ENCODE measurements around the gene TMEFF2. TPM values are rescaled to one million over a fixed set of nuclear protein-coding genes. Genes with fewer than 3 reads are reported as not detected.
"Not testable (repeated sequence)": the region's sequence is repeated elsewhere in the genome, so short reads cannot be mapped to it uniquely, and the experiment has no call there.

Gene TMEFF2
- total RNA-seq, 2 donors from 2014 or later: not detected

- Mint-ChIP-seq H3K27me3 (peaks cover 2 to 3% of the 10 kb centered on the region in 2 donors), H3K4me1 (ENCODE audit: low read depth in 2 of 2) (no peaks in the 10 kb centered on the region), H3K27ac (no peak overlapping the region), H3K9me3 (no peaks in the 10 kb centered on the region), H3K36me3 (no peaks in the 10 kb centered on the region), H3K4me3 (no peak overlapping the region)
- DNase-seq (ENCODE audit: low spot score) (no peak), ATAC-seq (no peak)
Measured at GRCh38 chr2:191922736-191923651, 271.7 kb downstream of the TMEFF2 start.

GRCh38 chr2:191921650-191922049 is 273.1 kb downstream of the TMEFF2 start:
- not testable (repeated sequence) for H3K9me3 Mint-ChIP-seq; H3K27ac Mint-ChIP-seq; H3K36me3 Mint-ChIP-seq; H3K4me3 Mint-ChIP-seq; H3K4me1 Mint-ChIP-seq (ENCODE audit: low read depth in 2 of 2); H3K27me3 Mint-ChIP-seq; ATAC-seq; DNase-seq (ENCODE audit: low spot score)

GRCh38 chr2:191920502-191920901 is 274.2 kb downstream of the TMEFF2 start:
- Mint-ChIP-seq H3K27ac (no peak overlapping the region), H3K36me3 (no peaks in the 10 kb centered on the region), H3K4me3 (no peak overlapping the region), H3K27me3 (peaks cover 11 to 13% of the 10 kb centered on the region in 2 donors), H3K4me1 (ENCODE audit: low read depth in 2 of 2) (no peaks in the 10 kb centered on the region), H3K9me3 (no peaks in the 10 kb centered on the region)
- ATAC-seq (no peak), DNase-seq (ENCODE audit: low spot score) (no peak)

- no peaks in the 10 kb centered on the region for H3K4me1 Mint-ChIP-seq (ENCODE audit: low read depth in 2 of 2)
- no peak for DNase-seq (ENCODE audit: low spot score)
- no peak for ATAC-seq
- H3K27ac Mint-ChIP-seq: no peak overlapping the region
- no peak overlapping the region for H3K4me3 Mint-ChIP-seq
- H3K36me3 Mint-ChIP-seq: no peaks in the 10 kb centered on the region
- peaks cover 11 to 13% of the 10 kb centered on the region in 2 donors for H3K27me3 Mint-ChIP-seq
- no peaks in the 10 kb centered on the region for H3K9me3 Mint-ChIP-seq
Measured at GRCh38 chr2:191917967-191918651, 276.6 kb downstream of the TMEFF2 start.

GRCh38 chr2:191917430-191917881 is 277.3 kb downstream of the TMEFF2 start:
- ATAC-seq (no peak), DNase-seq (ENCODE audit: low spot score) (no peak)
- H3K4me1 Mint-ChIP-seq (ENCODE audit: low read depth in 2 of 2): no peaks in the 10 kb centered on the region
- no peak overlapping the region for H3K4me3 Mint-ChIP-seq
- H3K9me3 Mint-ChIP-seq: no peaks in the 10 kb centered on the region
- H3K36me3 Mint-ChIP-seq: no peaks in the 10 kb centered on the region
- peaks cover 11 to 13% of the 10 kb centered on the region in 2 donors for H3K27me3 Mint-ChIP-seq
- H3K27ac Mint-ChIP-seq: no peak overlapping the region

GRCh38 chr2:191916826-191917225 is 277.9 kb downstream of the TMEFF2 start:
- ATAC-seq: no peak
- H3K4me1 Mint-ChIP-seq (ENCODE audit: low read depth in 2 of 2): no peaks in the 10 kb centered on the region
- no peaks in the 10 kb centered on the region for H3K9me3 Mint-ChIP-seq
- peaks cover 11 to 13% of the 10 kb centered on the region in 2 donors for H3K27me3 Mint-ChIP-seq
- H3K36me3 Mint-ChIP-seq: no peaks in the 10 kb centered on the region
- no peak for DNase-seq (ENCODE audit: low spot score)
- no peak overlapping the region for H3K27ac Mint-ChIP-seq
- H3K4me3 Mint-ChIP-seq: no peak overlapping the region

GRCh38 chr2:191915750-191916149 is 279.0 kb downstream of the TMEFF2 start:
- H3K4me3 Mint-ChIP-seq: no peak overlapping the region
- H3K27ac Mint-ChIP-seq: no peak overlapping the region
- ATAC-seq: no peak
- H3K9me3 Mint-ChIP-seq: no peaks in the 10 kb centered on the region
- H3K36me3 Mint-ChIP-seq: no peaks in the 10 kb centered on the region
- H3K27me3 Mint-ChIP-seq: peaks cover 11 to 13% of the 10 kb centered on the region in 2 donors
- no peak for DNase-seq (ENCODE audit: low spot score)
- no peaks in the 10 kb centered on the region for H3K4me1 Mint-ChIP-seq (ENCODE audit: low read depth in 2 of 2)

GRCh38 chr2:191913796-191914195 is 280.9 kb downstream of the TMEFF2 start:
- ATAC-seq (no peak), DNase-seq (ENCODE audit: low spot score) (no peak)
- Mint-ChIP-seq H3K4me1 (ENCODE audit: low read depth in 2 of 2) (no peaks in the 10 kb centered on the region), H3K9me3 (no peaks in the 10 kb centered on the region), H3K27ac (no peak overlapping the region), H3K27me3 (peaks cover 9 to 13% of the 10 kb centered on the region in 2 donors), H3K4me3 (no peak overlapping the region), H3K36me3 (no peaks in the 10 kb centered on the region)

GRCh38 chr2:191912764-191913163 is 282.0 kb downstream of the TMEFF2 start:
- no peak overlapping the region for H3K4me3 Mint-ChIP-seq
- H3K27me3 Mint-ChIP-seq: peaks cover 9 to 17% of the 10 kb centered on the region in 2 donors
- H3K36me3 Mint-ChIP-seq: no peaks in the 10 kb centered on the region
- no peaks in the 10 kb centered on the region for H3K4me1 Mint-ChIP-seq (ENCODE audit: low read depth in 2 of 2)
- H3K27ac Mint-ChIP-seq: no peak overlapping the region
- H3K9me3 Mint-ChIP-seq: no peaks in the 10 kb centered on the region
- ATAC-seq (no peak), DNase-seq (ENCODE audit: low spot score) (no peak)

- no peaks in the 10 kb centered on the region for H3K9me3 Mint-ChIP-seq
- H3K36me3 Mint-ChIP-seq: no peaks in the 10 kb centered on the region
Measured at GRCh38 chr2:191910518-191910917, 284.2 kb downstream of the TMEFF2 start.

GRCh38 chr2:191908874-191909273 is 285.9 kb downstream of the TMEFF2 start:
- no peak overlapping the region for H3K27ac Mint-ChIP-seq
- H3K27me3 Mint-ChIP-seq: peaks cover 5 to 10% of the 10 kb centered on the region in 2 donors
- ATAC-seq (no peak), DNase-seq (ENCODE audit: low spot score) (no peak)
- no peak overlapping the region for H3K4me3 Mint-ChIP-seq
- no peaks in the 10 kb centered on the region for H3K4me1 Mint-ChIP-seq (ENCODE audit: low read depth in 2 of 2)
- H3K36me3 Mint-ChIP-seq: no peaks in the 10 kb centered on the region
- no peaks in the 10 kb centered on the region for H3K9me3 Mint-ChIP-seq

More at GRCh38 chr2:191910518-191910917, 284.2 kb downstream of the TMEFF2 start:
- no peak overlapping the region for H3K27ac Mint-ChIP-seq
- H3K4me1 Mint-ChIP-seq (ENCODE audit: low read depth in 2 of 2): no peaks in the 10 kb centered on the region
- peaks cover 5 to 10% of the 10 kb centered on the region in 2 donors for H3K27me3 Mint-ChIP-seq
- DNase-seq (ENCODE audit: low spot score): no peak
- ATAC-seq: no peak
- H3K4me3 Mint-ChIP-seq: no peak overlapping the region

GRCh38 chr2:191907545-191907944 is 287.2 kb downstream of the TMEFF2 start:
- no peaks in the 10 kb centered on the region for H3K36me3 Mint-ChIP-seq

GRCh38 chr2:191907091-191907490 is 287.6 kb downstream of the TMEFF2 start:
- no peak for DNase-seq (ENCODE audit: low spot score)
- ATAC-seq: no peak
- no peaks in the 10 kb centered on the region for H3K36me3 Mint-ChIP-seq
- peaks cover 5 to 16% of the 10 kb centered on the region in 2 donors for H3K27me3 Mint-ChIP-seq
- H3K9me3 Mint-ChIP-seq: no peaks in the 10 kb centered on the region
- H3K4me1 Mint-ChIP-seq (ENCODE audit: low read depth in 2 of 2): no peaks in the 10 kb centered on the region
- H3K27ac Mint-ChIP-seq: no peak overlapping the region
- H3K4me3 Mint-ChIP-seq: no peak overlapping the region

More at GRCh38 chr2:191907545-191907944, 287.2 kb downstream of the TMEFF2 start:
- DNase-seq (ENCODE audit: low spot score) (no peak), ATAC-seq (no peak)
- Mint-ChIP-seq H3K4me1 (ENCODE audit: low read depth in 2 of 2) (no peaks in the 10 kb centered on the region), H3K27me3 (peaks cover 5 to 11% of the 10 kb centered on the region in 2 donors), H3K27ac (no peak overlapping the region), H3K9me3 (no peaks in the 10 kb centered on the region), H3K4me3 (no peak overlapping the region)

- Mint-ChIP-seq H3K27ac (no peak overlapping the region), H3K36me3 (no peaks in the 10 kb centered on the region), H3K4me3 (no peak overlapping the region), H3K4me1 (ENCODE audit: low read depth in 2 of 2) (no peaks in the 10 kb centered on the region), H3K9me3 (no peaks in the 10 kb centered on the region), H3K27me3 (peaks cover 5 to 18% of the 10 kb centered on the region in 2 donors)
- ATAC-seq (no peak), DNase-seq (ENCODE audit: low spot score) (no peak)
Measured at GRCh38 chr2:191905336-191905735, 289.4 kb downstream of the TMEFF2 start.

Data from natural killer cell treated with Interleukin-12 subunit alpha and Interleukin-12 subunit beta and Interleukin-15 and Interleukin-18, amount 100 ng/mL, for 72 hours (primary cell).